ENCODE results near the gene IRAK1.
"Not testable (repeated sequence)": the region's sequence is repeated elsewhere in the genome, so short reads cannot be mapped to it uniquely, and the experiment has no call there.

Gene IRAK1

GRCh38 chrX:154018518-154019060 lies 1.1 kb downstream of the IRAK1 start:
- DNase-seq = no peak

- DNase-seq = no peak
These were observed 1.8 kb downstream of the IRAK1 start for GRCh38 chrX:154017766-154018517.

- DNase-seq = no peak
These were observed 3.2 kb downstream of the IRAK1 start for GRCh38 chrX:154016366-154017076.

GRCh38 chrX:154015581-154016264 lies 4.0 kb downstream of the IRAK1 start:
- no peak for DNase-seq

GRCh38 chrX:154014429-154015380 lies 5.0 kb downstream of the IRAK1 start:
- DNase-seq = no peak

- no peak for DNase-seq
These were observed 5.9 kb downstream of the IRAK1 start for GRCh38 chrX:154013614-154014360.

GRCh38 chrX:154013001-154013421 lies 6.7 kb downstream of the IRAK1 start:
- DNase-seq = no peak

- peak; percentile 63 for DNase-seq
These were observed 7.2 kb downstream of the IRAK1 start for GRCh38 chrX:154012336-154012991.

- DNase-seq = no peak
These were observed 8.0 kb downstream of the IRAK1 start for GRCh38 chrX:154011376-154012335.

- DNase-seq = no peak
These were observed 9.2 kb downstream of the IRAK1 start for GRCh38 chrX:154010330-154011087.

GRCh38 chrX:154008521-154008920 lies 11.2 kb downstream of the IRAK1 start:
- no peak for DNase-seq

- DNase-seq = peak; percentile 15
These were observed 12.8 kb downstream of the IRAK1 start for GRCh38 chrX:154006947-154007346.

GRCh38 chrX:154004315-154004714 lies 15.4 kb downstream of the IRAK1 start:
- no peak for DNase-seq

GRCh38 chrX:154002215-154002719 lies 17.4 kb downstream of the IRAK1 start:
- DNase-seq = peak; percentile 58

- DNase-seq = no peak
These were observed 19.7 kb downstream of the IRAK1 start for GRCh38 chrX:154000051-154000450.

- no peak for DNase-seq
These were observed 20.2 kb downstream of the IRAK1 start for GRCh38 chrX:153999359-154000037.

GRCh38 chrX:153995504-153995903 lies 24.2 kb downstream of the IRAK1 start:
- no peak for DNase-seq

- not testable (repeated sequence) for DNase-seq
These were observed 25.3 kb downstream of the IRAK1 start for GRCh38 chrX:153994398-153994797.
